PC-3 (cell line): ENCODE measurements around the gene ACER1.

Experiments used
- CTCF ChIP-seq: fragments of 300-600 bp; sonication (generic); conservative IDR thresholded peaks from 2 replicates; pipeline ENCODE4 v1.5.1; 2017; ENCODE audit warnings: antibody characterized with exemption, low read depth, mild to moderate bottlenecking, low read length
- EZH2 ChIP-seq: fragments of 300-600 bp; sonication (generic); IDR thresholded peaks from one replicate; pipeline ENCODE4 v1.6.1; 2017; ENCODE audit warnings: antibody characterized with exemption, mild to moderate bottlenecking, low read length; ENCODE audit not compliant: unreplicated experiment
- EZH2phosphoT487 ChIP-seq: fragments of 300-600 bp; sonication (generic); IDR thresholded peaks from 2 replicates; pipeline ENCODE4 v1.6.1; 2018; ENCODE audit warnings: mild to moderate bottlenecking, antibody characterized with exemption, low read length, borderline replicate concordance

GRCh38 chr19:6340493-6341201 lies 7.2 kb upstream of the ACER1 start:
- TF ChIP-seq CTCF = no peak
- no peak for TF ChIP-seq EZH2phosphoT487
- TF ChIP-seq EZH2 = no peak
